Astrocyte of the spinal cord (primary cell): ENCODE data around the gene SIAH3.

Experiments used
- DNase-seq: peaks from one replicate; pipeline ENCODE4 v3.0.0; 2011; ENCODE audit warnings: low read depth, low spot score
- H3K4me3 ChIP-seq: 2 replicates; pipeline ENCODE4 v1.5.1; 2011; ENCODE audit warnings: low read depth, mild to moderate bottlenecking, low read length, moderate library complexity
- in situ Hi-C: cut with HindIII; loops from 2 replicates; pipeline ENCODE4 v1.10.0; 2017; ENCODE audit warnings: low sequenced_read_pairs
- TF ChIP-seq, protein P1 (sequence below): IDR thresholded peaks from 2 replicates; pipeline ENCODE4 v1.5.1; 2012; ENCODE audit warnings: low read depth, mild to moderate bottlenecking, low read length, inconsistent platforms

Gene SIAH3

DNA sequence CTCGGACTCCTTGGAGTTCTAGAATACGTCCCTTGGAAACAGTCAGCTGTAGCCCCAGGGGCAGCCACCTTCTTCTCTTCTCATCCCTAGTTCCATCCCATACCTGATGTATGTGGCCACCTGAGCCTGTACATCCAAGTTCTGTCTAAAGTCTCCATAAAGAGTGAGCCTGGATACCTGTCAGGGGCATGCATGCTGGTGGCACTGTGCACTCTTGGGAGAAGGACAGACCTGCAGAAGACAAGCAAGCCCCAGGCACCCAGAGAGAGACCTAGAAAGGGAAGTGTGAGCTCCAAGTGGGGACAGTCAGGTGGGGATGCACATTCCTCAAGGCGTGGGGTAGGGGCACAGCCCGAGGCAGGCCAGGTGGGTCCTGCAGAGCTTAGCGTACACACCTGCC lies 21.4 kb downstream of the SIAH3 start:
- in situ Hi-C loops: no loop called here
- no peak overlapping the region for H3K4me3 ChIP-seq
- DNase-seq: no peak
- TF ChIP-seq, protein P1, sequence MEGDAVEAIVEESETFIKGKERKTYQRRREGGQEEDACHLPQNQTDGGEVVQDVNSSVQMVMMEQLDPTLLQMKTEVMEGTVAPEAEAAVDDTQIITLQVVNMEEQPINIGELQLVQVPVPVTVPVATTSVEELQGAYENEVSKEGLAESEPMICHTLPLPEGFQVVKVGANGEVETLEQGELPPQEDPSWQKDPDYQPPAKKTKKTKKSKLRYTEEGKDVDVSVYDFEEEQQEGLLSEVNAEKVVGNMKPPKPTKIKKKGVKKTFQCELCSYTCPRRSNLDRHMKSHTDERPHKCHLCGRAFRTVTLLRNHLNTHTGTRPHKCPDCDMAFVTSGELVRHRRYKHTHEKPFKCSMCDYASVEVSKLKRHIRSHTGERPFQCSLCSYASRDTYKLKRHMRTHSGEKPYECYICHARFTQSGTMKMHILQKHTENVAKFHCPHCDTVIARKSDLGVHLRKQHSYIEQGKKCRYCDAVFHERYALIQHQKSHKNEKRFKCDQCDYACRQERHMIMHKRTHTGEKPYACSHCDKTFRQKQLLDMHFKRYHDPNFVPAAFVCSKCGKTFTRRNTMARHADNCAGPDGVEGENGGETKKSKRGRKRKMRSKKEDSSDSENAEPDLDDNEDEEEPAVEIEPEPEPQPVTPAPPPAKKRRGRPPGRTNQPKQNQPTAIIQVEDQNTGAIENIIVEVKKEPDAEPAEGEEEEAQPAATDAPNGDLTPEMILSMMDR: no peak

DNA sequence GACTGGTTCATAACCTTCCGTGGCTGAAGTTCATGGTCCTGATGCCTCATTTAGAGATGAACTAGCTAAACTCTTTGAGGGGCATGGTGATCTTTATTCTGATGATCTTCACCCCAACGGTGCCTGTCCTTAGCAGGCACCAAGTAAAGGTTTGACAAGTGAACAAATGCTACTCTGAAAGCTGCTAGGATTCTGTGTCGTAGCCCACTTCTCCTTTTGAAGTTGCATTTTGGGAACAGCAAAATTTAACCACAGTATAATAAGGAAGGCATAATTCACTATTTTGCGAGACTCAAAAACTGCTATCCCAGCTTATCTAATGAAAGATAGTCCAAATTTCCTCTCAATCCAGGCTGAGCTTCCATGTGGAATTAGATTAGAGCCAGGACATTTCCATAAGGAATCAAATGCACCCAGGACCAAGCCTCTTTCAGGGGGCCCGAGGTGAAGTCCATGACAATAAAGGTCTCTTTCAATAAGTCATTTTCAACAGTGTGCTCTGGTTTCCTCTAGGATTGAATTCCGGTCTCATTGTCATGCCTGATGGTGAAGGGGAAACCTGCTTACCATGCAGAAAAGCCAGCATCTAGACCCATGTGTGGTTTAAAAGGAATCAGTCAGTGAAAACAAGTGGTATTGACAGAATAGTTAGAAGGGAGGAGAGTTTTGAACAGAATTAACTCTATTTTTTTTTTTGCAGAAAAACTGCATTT lies 23.1 kb downstream of the SIAH3 start:
- TF ChIP-seq, protein P1: no peak
- no peak for DNase-seq
- no peak overlapping the region for H3K4me3 ChIP-seq
- in situ Hi-C loops: no loop called here

DNA sequence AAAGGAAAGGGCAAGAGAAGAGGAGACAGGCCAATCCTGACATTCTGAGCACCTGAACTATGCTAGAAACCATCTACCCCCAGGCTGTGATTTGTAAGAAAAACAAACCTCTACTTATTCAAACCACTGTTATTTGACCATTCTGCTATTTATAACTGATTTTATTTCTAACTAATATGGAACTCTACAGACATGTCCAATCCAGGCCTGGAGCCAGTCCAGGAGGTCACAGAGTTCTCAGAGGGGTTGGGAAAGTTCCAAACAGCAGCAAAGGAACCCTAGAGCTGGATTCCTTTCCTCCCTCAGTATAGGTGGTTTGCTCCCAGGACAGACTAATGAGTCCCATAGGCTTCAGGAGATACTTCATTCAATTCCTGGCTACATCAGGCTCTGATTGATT lies 24.2 kb downstream of the SIAH3 start:
- H3K4me3 ChIP-seq: no peak overlapping the region
- in situ Hi-C loops: no loop called here
- TF ChIP-seq, protein P1: no peak
- DNase-seq: no peak

DNA sequence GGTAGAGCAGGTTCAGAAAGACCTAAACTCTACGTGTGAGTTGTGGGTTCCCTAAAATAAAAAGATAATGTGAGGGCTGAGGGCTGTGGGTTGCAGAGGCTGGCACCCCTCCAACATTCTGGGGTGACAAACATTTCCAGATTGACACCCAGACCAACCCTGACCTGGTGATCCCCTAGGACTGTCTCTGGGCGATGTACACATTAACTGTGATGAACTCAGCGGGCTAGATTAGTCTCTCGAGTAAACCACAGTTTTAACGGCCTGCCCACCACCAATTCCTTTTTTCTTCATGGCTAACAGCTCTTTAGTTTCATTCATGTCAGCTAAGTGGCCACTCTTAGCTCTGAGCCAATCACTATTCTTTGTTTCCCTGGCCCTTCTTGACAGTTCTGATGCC lies 24.8 kb downstream of the SIAH3 start:
- in situ Hi-C loops: no loop called here
- TF ChIP-seq, protein P1: no peak
- DNase-seq: no peak
- no peak overlapping the region for H3K4me3 ChIP-seq

DNA sequence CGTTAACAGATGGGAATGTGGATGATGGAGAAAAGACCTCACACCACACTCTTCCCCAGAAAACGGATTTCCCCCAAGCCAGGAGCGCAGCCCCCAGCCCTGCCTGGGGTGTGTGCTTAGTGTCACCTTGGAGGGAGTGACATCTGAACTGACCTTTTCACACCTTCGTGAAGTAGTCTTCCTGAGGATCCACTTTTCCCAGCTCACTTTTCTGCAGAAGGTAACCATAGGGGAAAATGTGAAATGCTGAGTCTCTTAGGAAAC lies 26.2 kb downstream of the SIAH3 start:
- H3K4me3 ChIP-seq: no peak overlapping the region
- DNase-seq: no peak
- TF ChIP-seq, protein P1: no peak
- in situ Hi-C loops: no loop called here

DNA sequence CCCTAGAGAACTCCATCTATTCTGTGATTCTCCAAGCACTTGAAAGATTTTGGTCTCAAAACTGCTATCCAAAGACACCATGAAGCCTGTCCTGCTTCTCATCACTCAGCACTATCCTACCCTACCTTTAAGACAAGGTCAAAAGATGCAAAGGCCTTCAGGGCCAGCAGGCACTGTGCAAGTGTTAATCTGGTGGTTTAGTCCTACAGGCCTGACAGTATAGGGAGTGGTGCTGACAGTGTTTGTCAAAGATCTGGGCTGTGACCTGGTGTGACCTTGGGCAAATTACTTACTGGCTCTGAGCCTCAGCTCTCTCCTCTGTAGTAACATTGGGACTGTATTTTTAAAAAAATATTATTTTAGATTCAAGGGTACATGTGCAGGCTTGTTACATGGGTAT lies 28.0 kb downstream of the SIAH3 start:
- TF ChIP-seq, protein P1: no peak
- in situ Hi-C loops: no loop called here
- DNase-seq: no peak
- H3K4me3 ChIP-seq: no peak overlapping the region

DNA sequence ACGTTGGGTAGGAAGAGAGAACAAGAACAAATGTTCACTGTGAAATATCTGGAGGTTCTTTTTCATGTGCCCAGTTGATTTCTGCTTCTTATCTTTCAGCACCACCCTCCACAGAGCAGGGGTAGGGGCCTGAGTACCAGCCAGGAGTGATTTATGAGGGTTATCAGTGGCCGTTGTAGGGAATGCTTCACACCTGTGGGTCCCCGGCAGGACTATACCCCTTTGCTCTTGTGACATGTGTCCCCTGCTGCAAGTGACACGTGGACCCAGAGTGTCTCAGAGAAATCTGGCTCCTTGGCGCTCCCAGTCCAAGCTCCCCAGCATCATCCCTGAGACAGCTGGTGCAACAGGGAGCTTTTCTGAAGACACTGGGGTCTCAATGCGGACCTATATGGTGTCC lies 29.7 kb downstream of the SIAH3 start:
- DNase-seq: no peak
- TF ChIP-seq, protein P1: no peak
- H3K4me3 ChIP-seq: no peak overlapping the region
- in situ Hi-C loops: no loop called here
